HG03558 (cell line): ENCODE results near the gene NBEAL2.

Experiments used
- ATAC-seq: cut with Tn5 transposase; IDR thresholded peaks from one replicate; pipeline ENCODE4 v1.9.1; 2021; ENCODE audit warnings: moderate number of reproducible peaks; ENCODE audit not compliant: unreplicated experiment; ENCODE audit errors: extremely low read depth

Gene NBEAL2

GRCh38 chr3:46943237-46944187 lies 36.0 kb upstream of the NBEAL2 start:
- no peak for ATAC-seq

- no peak for ATAC-seq
Observed at GRCh38 chr3:46944191-46944590, 35.3 kb upstream of the NBEAL2 start.

- no peak for ATAC-seq
Observed at GRCh38 chr3:46946416-46946815, 33.0 kb upstream of the NBEAL2 start.

- no peak for ATAC-seq
Observed at GRCh38 chr3:46946856-46947545, 32.5 kb upstream of the NBEAL2 start.

- no peak for ATAC-seq
Observed at GRCh38 chr3:46947546-46947901, 31.9 kb upstream of the NBEAL2 start.

- ATAC-seq: no peak
Observed at GRCh38 chr3:46947981-46948791, 31.3 kb upstream of the NBEAL2 start.

- no peak for ATAC-seq
Observed at GRCh38 chr3:46948830-46949671, 30.4 kb upstream of the NBEAL2 start.

GRCh38 chr3:46950177-46950576 lies 29.3 kb upstream of the NBEAL2 start:
- ATAC-seq: no peak

- no peak for ATAC-seq
Observed at GRCh38 chr3:46950650-46951241, 28.7 kb upstream of the NBEAL2 start.

GRCh38 chr3:46952813-46953212 lies 26.7 kb upstream of the NBEAL2 start:
- ATAC-seq: no peak

GRCh38 chr3:46953234-46954010 lies 26.0 kb upstream of the NBEAL2 start:
- ATAC-seq: no peak

GRCh38 chr3:46954178-46954577 lies 25.3 kb upstream of the NBEAL2 start:
- ATAC-seq: no peak

- no peak for ATAC-seq
Observed at GRCh38 chr3:46955157-46955556, 24.3 kb upstream of the NBEAL2 start.

- ATAC-seq: no peak
Observed at GRCh38 chr3:46955801-46956259, 23.6 kb upstream of the NBEAL2 start.

GRCh38 chr3:46957092-46957820 lies 22.2 kb upstream of the NBEAL2 start:
- ATAC-seq: no peak

GRCh38 chr3:46958467-46959160 lies 20.9 kb upstream of the NBEAL2 start:
- ATAC-seq: no peak

- ATAC-seq: no peak
Observed at GRCh38 chr3:46959161-46959511, 20.3 kb upstream of the NBEAL2 start.
